Endothelial cell of umbilical vein (primary cell): ENCODE results near the gene PMFBP1. TPM values are rescaled to one million over a fixed set of nuclear protein-coding genes. Genes with fewer than 3 reads are reported as not detected.

ENCODE experiments used
- BruUV-seq: library from RNA; stranded (reverse); fragments of 400-500 nt; replicated peaks from 2 replicates; lab custom pipeline; 2021; lab: Mats Ljungman, UMichigan
- CTCF ChIA-PET: fragments of 300-600, 350-600 bp; sonication (Branson Sonifier 250); formaldehyde crosslinking; loops from one replicate; lab custom pipeline; 2021; ENCODE audit warnings: antibody characterized with exemption, inconsistent platforms; lab: Charles Lee
- POLR2A ChIA-PET: fragments of 300-600, 350-600 bp; sonication (Branson Sonifier 250); formaldehyde crosslinking; loops from one replicate; lab custom pipeline; 2021; ENCODE audit warnings: antibody characterized with exemption, inconsistent platforms; lab: Charles Lee
- DNase-seq: peaks from one replicate; pipeline ENCODE4 v3.0.0-alpha.2; 2011; ENCODE audit warnings: low read depth, low spot score
- FAIRE-seq: peaks from 2 replicates; lab custom pipeline; 2011; peaks lifted over from hg19 to GRCh38; lab: Jason Lieb, UNC
- H2AFZ ChIP-seq: 2 replicates; pipeline ENCODE4 v1.6.0; 2012; ENCODE audit warnings: low read depth, low read length, control low read depth, inconsistent platforms
- H3K27ac ChIP-seq: 2 replicates; pipeline ENCODE4 v1.5.1; 2011; ENCODE audit warnings: low read depth, mild to moderate bottlenecking, control low read depth, low read length, moderate library complexity; ENCODE audit not compliant: insufficient read depth
- H3K27me3 ChIP-seq, 2 experiments: 2 replicates each; pipeline versions ENCODE4 v1.6.0 to v1.6.1; 2011; ENCODE audit warnings: low read length in 2 of 2, mixed read lengths in 1 of 2; ENCODE audit not compliant: control insufficient read depth in 2 of 2, insufficient read depth in 2 of 2
- H3K36me3 ChIP-seq, 2 experiments: 2 replicates in 1 of 2; 3 replicates in 1 of 2; pipeline ENCODE4 v1.5.1; 2011; ENCODE audit warnings: low read length in 2 of 2, mild to moderate bottlenecking in 1 of 2, moderate library complexity in 1 of 2; ENCODE audit not compliant: control insufficient read depth in 2 of 2, insufficient read depth in 2 of 2; ENCODE audit errors: extremely low read depth in 1 of 2
- H3K4me1 ChIP-seq: 3 replicates; pipeline ENCODE4 v1.5.1; 2011; ENCODE audit warnings: mild to moderate bottlenecking, low read length; ENCODE audit not compliant: control insufficient read depth, insufficient read depth; ENCODE audit errors: extremely low read depth
- H3K4me2 ChIP-seq: 2 replicates; pipeline ENCODE4 v1.6.1; 2011; ENCODE audit warnings: low read length, control low read depth, mixed read lengths; ENCODE audit not compliant: insufficient read depth
- H3K4me3 ChIP-seq, 3 experiments: fragments of 200-600 bp in 1 of 3; sonication (generic), shearing (Covaris generic) in 1 of 3; replicated peaks in 1 of 3; 2 replicates each; pipeline ENCODE4 v1.5.1; 2011 to 2016; ENCODE audit warnings: control low read depth in 3 of 3, low read length in 3 of 3, mild to moderate bottlenecking in 2 of 3, inconsistent platforms in 1 of 3, low read depth in 1 of 3, moderate library complexity in 1 of 3; ENCODE audit not compliant: insufficient read depth in 1 of 3
- H3K79me2 ChIP-seq: 2 replicates; pipeline ENCODE4 v1.6.0; 2012; ENCODE audit warnings: low read length, inconsistent platforms; ENCODE audit not compliant: control insufficient read depth, insufficient read depth
- H3K9ac ChIP-seq: replicated peaks from 2 replicates; pipeline ENCODE3; 2011; ENCODE audit warnings: low read length, control low read depth; ENCODE audit not compliant: insufficient read depth; ENCODE audit errors: extremely low read depth
- H3K9me1 ChIP-seq: replicated peaks from 3 replicates; pipeline ENCODE4 v1.6.0; 2011; ENCODE audit warnings: mild to moderate bottlenecking, low read length; ENCODE audit not compliant: control insufficient read depth, insufficient read depth; ENCODE audit errors: extremely low read depth
- H3K9me3 ChIP-seq: replicated peaks from 2 replicates; pipeline ENCODE4 v1.5.1; 2012; ENCODE audit warnings: low read length, inconsistent platforms; ENCODE audit not compliant: control insufficient read depth, insufficient read depth
- H4K20me1 ChIP-seq: replicated peaks from 2 replicates; pipeline ENCODE3; 2011; ENCODE audit warnings: mild to moderate bottlenecking, low read length; ENCODE audit not compliant: control insufficient read depth, insufficient read depth; ENCODE audit errors: extremely low read depth
- CTCF ChIP-seq, 2 donors: IDR thresholded peaks; 1 replicate in 1 of 2; 2 replicates in 1 of 2; pipeline ENCODE4 v1.5.1; 2011; ENCODE audit warnings: low read length in 2 of 2, mild to moderate bottlenecking in 2 of 2, moderate library complexity in 2 of 2, control low read depth in 1 of 2, inconsistent platforms in 1 of 2, low read depth in 1 of 2; ENCODE audit not compliant: insufficient read depth in 1 of 2; ENCODE audit errors: extremely low read depth in 1 of 2
- EZH2 ChIP-seq: IDR thresholded peaks from 2 replicates; pipeline ENCODE4 v1.6.1; 2012; ENCODE audit warnings: borderline replicate concordance, low read depth, mild to moderate bottlenecking, moderate library complexity, low read length, inconsistent platforms; ENCODE audit not compliant: severe bottlenecking
- FOS ChIP-seq: IDR thresholded peaks from 2 replicates; pipeline ENCODE4 v1.6.1; 2011; ENCODE audit warnings: mild to moderate bottlenecking, low read length, moderate library complexity, borderline replicate concordance; ENCODE audit not compliant: insufficient read depth
- GATA2 ChIP-seq: IDR thresholded peaks from 2 replicates; pipeline ENCODE4 v1.7.0; 2011; ENCODE audit warnings: low read depth, mild to moderate bottlenecking, moderate library complexity, mixed read lengths, low read length; ENCODE audit not compliant: insufficient read length, insufficient read depth
- JUN ChIP-seq: IDR thresholded peaks from 2 replicates; pipeline ENCODE4 v1.6.1; 2011; ENCODE audit warnings: borderline replicate concordance, low read depth; ENCODE audit not compliant: insufficient read length, insufficient read depth
- MAX ChIP-seq: IDR thresholded peaks from 2 replicates; pipeline ENCODE4 v1.6.1; 2011; ENCODE audit not compliant: insufficient read depth, insufficient read length
- MYC ChIP-seq: IDR thresholded peaks from one replicate; pipeline ENCODE4 v1.6.1; 2011; ENCODE audit warnings: mild to moderate bottlenecking, low read depth, low read length
- POLR2A ChIP-seq: IDR thresholded peaks from 2 replicates; pipeline ENCODE4 v1.6.1; 2012; ENCODE audit warnings: low read depth, mild to moderate bottlenecking, control low read depth, low read length
- POLR2AphosphoS5 ChIP-seq: IDR thresholded peaks from 2 replicates; pipeline ENCODE4 v1.6.1; 2012; ENCODE audit warnings: low read depth, mild to moderate bottlenecking, control low read depth, low read length, moderate library complexity; ENCODE audit not compliant: insufficient read depth
- dilution Hi-C: fragments of 300-500 bp; cut with MboI; formaldehyde crosslinking; loops from one replicate; pipeline ENCODE4 v1.15.0; 2019; ENCODE audit warnings: low sequenced_read_pairs; ENCODE audit not compliant: extremely low pct_ligation_motif_present
- intact Hi-C: fragments of 100-400 bp; cut with micrococcal nuclease; formaldehyde crosslinking; loops from one replicate; pipeline ENCODE4 v1.10.0; 2022
- polyA plus RNA-seq, 4 experiments: library from polyadenylated mRNA; depleted of rRNA in 3 of 4; stranded (reverse) in 3 of 4; unstranded in 1 of 4; fragments of >200 nt; gene quantifications; 2 replicates each; pipeline versions ENCODE4 v1.2.1 to v1.2.3, GENCODE V29; 2011 to 2012; ENCODE audit warnings: missing spikeins in 1 of 4
- total RNA-seq: library from RNA; stranded (reverse); gene quantifications from 2 replicates; pipeline ENCODE4 v1.2.3, GENCODE V29; 2021

The PMFBP1 gene
- total and polyA plus RNA-seq, 2 donors (not counting 3 experiments of a cell fraction or from before 2014, with no cell fraction given): 0.12 to 0.42 TPM

GRCh38 chr16:72139908-72140307 is 32.0 kb downstream of the PMFBP1 start:
- no peak overlapping the region for H3K9ac ChIP-seq
- TF ChIP-seq POLR2AphosphoS5: no peak
- no peak for TF ChIP-seq MYC
- no peak for TF ChIP-seq MAX
- no peak for TF ChIP-seq FOS
- no peak for TF ChIP-seq POLR2A
- no peak for TF ChIP-seq GATA2
- TF ChIP-seq JUN: no peak
- TF ChIP-seq CTCF (IDR thresholded peaks at IDR 0.05; ENCODE audit: extremely low read depth in 1 of 2, insufficient read depth in 1 of 2, low read depth in 1 of 2, low read length in 2 of 2): no peak
- no peak for TF ChIP-seq EZH2
- H3K9me1 ChIP-seq: no peaks in the 10 kb centered on the region
- H3K4me3 ChIP-seq: no peak overlapping the region
- no peak for FAIRE-seq
- no peaks in the 10 kb centered on the region for H3K4me1 ChIP-seq
- dilution Hi-C loops: loop anchor here (25.0 kb wide), 1 partner anchor 322 kb away; no protein-coding TSS in a partner anchor
- no peaks in the 10 kb centered on the region for H3K27me3 ChIP-seq
- no peak for DNase-seq
- H3K36me3 ChIP-seq: no peaks in the 10 kb centered on the region
- H2AFZ ChIP-seq: no peak overlapping the region
- no peak overlapping the region for H3K27ac ChIP-seq
- H3K4me2 ChIP-seq: no peak overlapping the region
- ChIA-PET POLR2A (no interaction called here), CTCF (interaction anchor here (3.4 kb wide), 1 partner anchor 11 kb away, joined by 10 read pairs; no protein-coding TSS in a partner anchor)
- H4K20me1 ChIP-seq: no peaks in the 10 kb centered on the region
- H3K9me3 ChIP-seq: no peaks in the 10 kb centered on the region
- BruUV-seq: no TSS peak
- intact Hi-C loops: no loop called here
- H3K79me2 ChIP-seq: no peaks in the 10 kb centered on the region
